HG03571 (cell line): ENCODE data around the gene OR5D14.

ENCODE experiments used
- ATAC-seq: cut with Tn5 transposase; IDR thresholded peaks from one replicate; pipeline ENCODE4 v1.9.1; 2021; ENCODE audit not compliant: unreplicated experiment

Gene OR5D14

DNA sequence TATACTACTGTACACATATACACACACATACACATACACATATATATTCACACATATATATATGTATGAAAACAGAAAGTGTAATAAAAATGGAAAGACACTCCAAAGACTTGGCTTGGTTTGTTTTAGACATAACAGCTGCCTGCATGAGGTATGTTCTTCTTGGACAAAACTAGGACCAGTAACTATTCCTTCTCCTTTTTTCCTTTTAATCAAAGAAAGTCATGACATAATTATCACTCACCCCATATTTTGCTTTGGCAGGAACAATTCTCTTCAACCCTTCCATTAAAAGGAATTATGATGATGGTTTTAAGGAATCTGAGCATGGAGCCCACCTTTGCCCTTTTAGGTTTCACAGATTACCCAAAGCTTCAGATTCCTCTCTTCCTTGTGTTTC lies at the start of gene OR5D14:
TSS of gene OR5D14 (plus strand) at position 301 of the 400 bp plus-strand sequence. CDS start at position 301, 0 bp downstream.
- no peak for ATAC-seq

DNA sequence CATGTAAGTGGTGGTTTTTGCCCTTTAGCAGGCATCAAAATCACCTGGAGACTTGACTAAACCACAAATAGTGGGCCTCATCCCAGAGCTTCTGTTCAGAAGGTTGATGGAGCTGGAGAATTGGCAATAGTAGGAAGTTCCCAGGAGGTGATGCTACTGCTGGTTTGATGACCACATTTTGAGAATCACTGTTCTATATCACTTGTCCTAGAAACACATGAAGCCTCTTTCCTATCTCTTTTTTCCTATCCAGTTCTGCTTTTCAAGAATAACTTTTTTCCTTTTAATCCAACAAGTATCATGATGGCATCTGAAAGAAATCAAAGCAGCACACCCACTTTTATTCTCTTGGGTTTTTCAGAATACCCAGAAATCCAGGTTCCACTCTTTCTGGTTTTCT lies 22.2 kb upstream of the OR5D14 start, which contains the start of gene OR5D13:
TSS of gene OR5D13 (plus strand) at position 301 of the 400 bp plus-strand sequence. CDS start at position 301, 0 bp downstream.
- ATAC-seq: no peak

DNA sequence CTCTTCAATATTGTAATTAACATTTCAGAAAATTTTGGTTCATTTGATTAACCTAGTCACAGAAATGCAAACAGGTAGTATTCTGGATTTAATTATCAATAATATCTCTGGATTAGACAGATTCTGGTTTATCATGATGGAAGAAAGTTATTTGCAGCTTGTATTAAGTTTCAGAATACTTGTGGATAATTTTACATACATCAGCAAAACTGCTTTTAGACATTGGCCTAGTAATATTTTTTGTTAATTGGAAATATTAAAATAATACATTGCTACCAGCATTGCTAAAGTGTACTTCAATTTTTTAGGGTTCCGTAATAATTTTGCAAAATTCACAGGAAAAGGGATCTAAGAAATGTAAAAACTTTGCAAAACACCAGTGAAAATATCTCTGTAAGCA lies 3.8 kb upstream of the OR5D14 start:
- ATAC-seq: no peak

DNA sequence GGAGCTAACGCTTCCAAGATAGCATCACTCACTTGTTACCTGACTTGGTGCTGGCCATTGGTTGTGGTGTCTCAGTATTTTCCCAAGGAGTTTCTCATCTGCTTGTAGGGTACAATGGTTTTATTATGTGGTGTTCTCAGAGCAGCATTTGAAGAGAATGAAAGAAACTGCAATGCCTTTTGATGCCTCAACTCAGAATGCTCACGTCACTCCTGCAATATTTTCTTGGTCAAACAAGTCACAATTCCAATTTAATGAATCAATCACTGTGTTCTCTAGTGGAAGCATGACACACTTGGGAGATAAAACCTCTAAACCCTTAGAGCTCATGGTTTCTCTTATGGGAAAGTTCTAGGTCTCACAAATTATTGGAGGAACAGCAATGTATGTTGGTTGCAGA lies 2.0 kb upstream of the OR5D14 start:
- no peak for ATAC-seq

GRCh38 chr11:55806248-55806647 lies 10.9 kb downstream of the OR5D14 start:
- no peak for ATAC-seq

- no peak for ATAC-seq
Observed at GRCh38 chr11:55811067-55811466, 15.7 kb downstream of the OR5D14 start, which contains the start of gene OR5L1. TSS of gene OR5L1 (plus strand) at chr11:55811367. CDS start at chr11:55811467, 100 bp downstream.

DNA sequence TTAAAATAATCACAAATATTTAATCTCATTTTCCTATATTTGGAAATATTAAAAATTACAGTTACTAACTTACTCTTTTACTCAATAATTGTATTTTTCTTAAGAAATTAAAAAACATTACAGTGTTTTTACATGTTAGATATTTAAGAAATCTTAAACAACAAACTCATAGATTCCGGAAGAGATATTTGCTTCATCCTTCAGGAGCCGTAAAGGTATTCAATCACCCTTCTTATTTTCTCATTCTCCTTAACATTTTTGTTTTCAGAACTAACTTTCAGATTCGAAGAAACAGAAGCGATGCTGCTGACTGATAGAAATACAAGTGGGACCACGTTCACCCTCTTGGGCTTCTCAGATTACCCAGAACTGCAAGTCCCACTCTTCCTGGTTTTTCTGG lies 24.0 kb downstream of the OR5D14 start, which contains the start of gene OR5D18:
TSS of gene OR5D18 (plus strand) at position 301 of the 400 bp plus-strand sequence. CDS start at position 301, 0 bp downstream.
- no peak for ATAC-seq

DNA sequence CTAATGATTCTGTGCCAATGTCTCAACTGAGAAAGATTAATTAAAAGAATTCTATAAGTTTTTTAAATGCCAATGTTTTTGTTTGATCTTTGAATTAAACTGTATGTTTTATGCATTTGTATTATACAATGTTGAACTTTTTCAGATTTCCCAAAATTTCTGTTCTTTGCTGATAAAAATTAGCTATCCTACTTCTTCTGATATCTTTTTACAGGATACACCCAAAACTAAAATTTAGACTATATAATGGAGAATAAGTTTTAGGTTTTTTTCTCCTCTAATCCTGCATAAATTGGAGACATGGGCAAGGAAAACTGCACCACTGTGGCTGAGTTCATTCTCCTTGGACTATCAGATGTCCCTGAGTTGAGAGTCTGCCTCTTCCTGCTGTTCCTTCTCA lies 31.6 kb downstream of the OR5D14 start, which contains the start of gene OR5L2:
TSS of gene OR5L2 (plus strand) at position 301 of the 400 bp plus-strand sequence. CDS start at position 301, 0 bp downstream.
- no peak for ATAC-seq

- no peak for ATAC-seq
Observed at GRCh38 chr11:55838452-55838851, 43.1 kb downstream of the OR5D14 start, which contains the start of gene OR5D16. TSS of gene OR5D16 (plus strand) at chr11:55838752. CDS start at chr11:55838752, 0 bp downstream.
